ENCODE results near the gene LIPT1. TPM values are rescaled to one million over a fixed set of nuclear protein-coding genes. Genes with fewer than 3 reads are reported as not detected.
A peak's percentile ranks its signal among the peaks of the same experiment; 100 is the strongest.

The LIPT1 gene
- total and polyA plus RNA-seq, 2 of the 8 experiments (the other 6 are each of a cell fraction or from before 2014, with no cell fraction given): 6.1 to 10.9 TPM

GRCh38 chr2:99198103-99198841 is 43.5 kb downstream of the LIPT1 start:
- peak in 1 of 2 experiments; percentile 22; a peak in 2 of 3 replicates for TF ChIP-seq POLR2A (IDR thresholded peaks at IDR 0.05; ENCODE audit: control extremely low read depth in 1 of 2, low read depth in 2 of 2, low read length in 2 of 2)
- no peak for TF ChIP-seq KDM4A (IDR thresholded peaks at IDR 0.05; ENCODE audit: low read depth, low read length, severe bottlenecking)
- H2AFZ ChIP-seq (ENCODE audit: low read length): no peak overlapping the region
- no peak overlapping the region for H4K8ac ChIP-seq (ENCODE audit: extremely low read depth, insufficient read depth, low read length)
- no peak overlapping the region for H3K4me3 ChIP-seq (ENCODE audit: extremely low read depth in 1 of 4, insufficient read depth in 2 of 4, low read depth in 3 of 4, low read length in 4 of 4)
- H4K5ac ChIP-seq (ENCODE audit: insufficient read length, low read depth, low read length): no peak overlapping the region
- H3K9me3 ChIP-seq (ENCODE audit: insufficient read depth in 2 of 2, low read depth in 1 of 2, low read length in 1 of 2): peaks cover 3 to 6% of the 10 kb centered on the region in 2 experiments; a peak in 1 of 4 replicates
- H3K14ac ChIP-seq (ENCODE audit: insufficient read length): no peak overlapping the region
- H3K4me1 ChIP-seq (replicated peaks in 1 of 4; ENCODE audit: control insufficient read depth in 3 of 4, insufficient read depth in 4 of 4, low read length in 3 of 4): no peaks in the 10 kb centered on the region
- CTCF ChIA-PET (ENCODE audit: partially characterized antibody): interaction anchor here (1.2 kb wide), 1 partner anchor 13 kb away, joined by 4 read pairs; no protein-coding TSS in a partner anchor
- DNase-seq (ENCODE audit: low read depth in 1 of 2, low spot score in 2 of 2): no peak
- POLR2A ChIA-PET (ENCODE audit: partially characterized antibody): interaction anchor here (1.3 kb wide), 1 partner anchor 11 kb away, joined by 3 read pairs; no protein-coding TSS in a partner anchor
- H3K4ac ChIP-seq (replicated peaks; ENCODE audit: insufficient read length, low read depth, low read length): no peak overlapping the region
- H2AK5ac ChIP-seq (ENCODE audit: low read depth, low read length): no peak overlapping the region
- no peaks in the 10 kb centered on the region for H3K23me2 ChIP-seq (ENCODE audit: low read depth, low read length)
- WGBS, 2 experiments (ENCODE audit: extremely low coverage in 1 of 2, insufficient coverage in 1 of 2, insufficient read length in 1 of 2, insufficient replicate concordance in 2 of 2, low coverage in 1 of 2, low lambda C conversion rate in 2 of 2, missing lambda C conversion rate in 1 of 2): 91% methylated on average over 6 of the region's 6 CpGs; no CpG with 5 or more reads in 1 of the 2 experiments
- FAIRE-seq: no peak
- H3K79me2 ChIP-seq (ENCODE audit: control insufficient read depth in 1 of 2, insufficient read depth in 2 of 2, low read length in 2 of 2): no peaks in the 10 kb centered on the region
- peaks cover 3 to 30% (median 16%) of the 10 kb centered on the region in 4 experiments; a peak in 7 of 8 replicates for H3K36me3 ChIP-seq (ENCODE audit: control insufficient read depth in 2 of 4, insufficient read depth in 4 of 4, low read length in 3 of 4)
- H3K23ac ChIP-seq (ENCODE audit: insufficient read length): no peak overlapping the region
- H2BK120ac ChIP-seq (replicated peaks; ENCODE audit: low read depth, low read length): no peak overlapping the region
- no peak overlapping the region; the same call in 1 of the 2 replicates for H3K27ac ChIP-seq (ENCODE audit: low read depth, low read length)
- no peak overlapping the region for H2BK20ac ChIP-seq (ENCODE audit: low read length)
- H4K20me1 ChIP-seq (replicated peaks in 1 of 2; ENCODE audit: control insufficient read depth in 1 of 2, insufficient read depth in 2 of 2, low read length in 2 of 2): no peaks in the 10 kb centered on the region
- no peak overlapping the region for H2BK15ac ChIP-seq (ENCODE audit: low read length)
- no peak overlapping the region for H3K56ac ChIP-seq (replicated peaks; ENCODE audit: insufficient read length, low read depth, low read length)
- H4K91ac ChIP-seq (replicated peaks; ENCODE audit: insufficient read length, low read length): no peak overlapping the region
- no peaks in the 10 kb centered on the region for H3K27me3 ChIP-seq (replicated peaks in 1 of 4; ENCODE audit: control insufficient read depth in 3 of 4, extremely low read depth in 1 of 4, insufficient read depth in 3 of 4, low read length in 3 of 4)
- H3K18ac ChIP-seq (ENCODE audit: extremely low read depth, low read length): no peak overlapping the region
- no peak overlapping the region for H2BK12ac ChIP-seq (ENCODE audit: low read depth, low read length)
- H3K79me1 ChIP-seq (ENCODE audit: low read depth, low read length): no peaks in the 10 kb centered on the region
- no peak overlapping the region for H2BK5ac ChIP-seq (ENCODE audit: low read depth, low read length)
- H3K9ac ChIP-seq (replicated peaks in 1 of 4; ENCODE audit: extremely low read depth in 1 of 4, low read depth in 3 of 4, low read length in 3 of 4): no peak overlapping the region
- H3K4me2 ChIP-seq (ENCODE audit: insufficient read depth in 1 of 2, low read depth in 2 of 2, low read length in 2 of 2): no peak overlapping the region
